Osteocyte (in vitro differentiated cells): ENCODE measurements around the gene SLC25A5. TPM values are rescaled to one million over a fixed set of nuclear protein-coding genes. Genes with fewer than 3 reads are reported as not detected.

Experiments used
- DNase-seq: peaks from one replicate; pipeline ENCODE4 v3.0.0; 2021; ENCODE audit warnings: mixed read lengths; ENCODE audit not compliant: unreplicated experiment; ENCODE audit errors: extremely low spot score
- H3K27ac Mint-ChIP-seq: one replicate; pipeline ENCODE4 v1.8.0; 2021; ENCODE audit warnings: mild to moderate bottlenecking, mixed read lengths; ENCODE audit not compliant: unreplicated experiment
- H3K27me3 Mint-ChIP-seq: one replicate; pipeline ENCODE4 v1.8.0; 2021; ENCODE audit warnings: mixed read lengths; ENCODE audit not compliant: unreplicated experiment
- H3K36me3 Mint-ChIP-seq: one replicate; pipeline ENCODE4 v1.8.0; 2021; ENCODE audit warnings: mixed read lengths; ENCODE audit not compliant: unreplicated experiment
- H3K4me1 Mint-ChIP-seq: one replicate; pipeline ENCODE4 v1.8.0; 2021; ENCODE audit warnings: mixed read lengths; ENCODE audit not compliant: unreplicated experiment
- H3K4me3 Mint-ChIP-seq: one replicate; pipeline ENCODE4 v1.8.0; 2021; ENCODE audit warnings: mild to moderate bottlenecking, moderate library complexity, mixed read lengths; ENCODE audit not compliant: unreplicated experiment
- H3K9me3 Mint-ChIP-seq: one replicate; pipeline ENCODE4 v1.8.0; 2021; ENCODE audit warnings: mixed read lengths; ENCODE audit not compliant: unreplicated experiment
- total RNA-seq: library from RNA; stranded (reverse); gene quantifications from 2 replicates; pipeline ENCODE4 v1.2.1, GENCODE V29; 2021
- TF ChIP-seq, protein P1 (sequence below): fragments of 200-600 bp; sonication (generic); IDR thresholded peaks from 2 replicates; pipeline ENCODE4 v1.5.0; 2021; ENCODE audit warnings: antibody characterized with exemption, mild to moderate bottlenecking, moderate library complexity

Gene SLC25A5
- total RNA-seq, 1 donor from 2014 or later, result 245 TPM

DNA sequence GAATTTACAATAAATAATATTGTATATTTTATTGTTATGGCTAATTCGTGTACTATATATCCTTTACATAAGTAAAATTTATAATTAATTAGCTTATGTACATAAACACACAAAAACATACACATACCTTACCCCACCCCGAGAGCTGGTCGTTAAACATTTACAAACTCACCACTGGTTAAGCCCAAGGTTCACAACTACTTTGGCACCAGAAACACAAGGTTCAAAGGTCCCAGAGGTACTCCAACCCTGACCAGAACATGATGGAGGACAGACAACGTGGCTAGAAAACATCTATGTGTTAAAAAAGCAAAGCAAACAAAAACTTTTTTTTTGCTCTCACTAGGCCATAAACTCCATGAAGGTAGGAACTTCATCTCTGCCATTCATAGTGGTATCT is 37.7 kb downstream of the SLC25A5 start:
- no peak for DNase-seq
- Mint-ChIP-seq H3K4me3 (no peak overlapping the region), H3K36me3 (no peaks in the 10 kb centered on the region), H3K27ac (no peak overlapping the region), H3K4me1 (peaks cover 37% of the 10 kb centered on the region), H3K9me3 (peaks cover 5% of the 10 kb centered on the region), H3K27me3 (no peaks in the 10 kb centered on the region)
- TF ChIP-seq, protein P1, sequence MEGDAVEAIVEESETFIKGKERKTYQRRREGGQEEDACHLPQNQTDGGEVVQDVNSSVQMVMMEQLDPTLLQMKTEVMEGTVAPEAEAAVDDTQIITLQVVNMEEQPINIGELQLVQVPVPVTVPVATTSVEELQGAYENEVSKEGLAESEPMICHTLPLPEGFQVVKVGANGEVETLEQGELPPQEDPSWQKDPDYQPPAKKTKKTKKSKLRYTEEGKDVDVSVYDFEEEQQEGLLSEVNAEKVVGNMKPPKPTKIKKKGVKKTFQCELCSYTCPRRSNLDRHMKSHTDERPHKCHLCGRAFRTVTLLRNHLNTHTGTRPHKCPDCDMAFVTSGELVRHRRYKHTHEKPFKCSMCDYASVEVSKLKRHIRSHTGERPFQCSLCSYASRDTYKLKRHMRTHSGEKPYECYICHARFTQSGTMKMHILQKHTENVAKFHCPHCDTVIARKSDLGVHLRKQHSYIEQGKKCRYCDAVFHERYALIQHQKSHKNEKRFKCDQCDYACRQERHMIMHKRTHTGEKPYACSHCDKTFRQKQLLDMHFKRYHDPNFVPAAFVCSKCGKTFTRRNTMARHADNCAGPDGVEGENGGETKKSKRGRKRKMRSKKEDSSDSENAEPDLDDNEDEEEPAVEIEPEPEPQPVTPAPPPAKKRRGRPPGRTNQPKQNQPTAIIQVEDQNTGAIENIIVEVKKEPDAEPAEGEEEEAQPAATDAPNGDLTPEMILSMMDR, result no peak

DNA sequence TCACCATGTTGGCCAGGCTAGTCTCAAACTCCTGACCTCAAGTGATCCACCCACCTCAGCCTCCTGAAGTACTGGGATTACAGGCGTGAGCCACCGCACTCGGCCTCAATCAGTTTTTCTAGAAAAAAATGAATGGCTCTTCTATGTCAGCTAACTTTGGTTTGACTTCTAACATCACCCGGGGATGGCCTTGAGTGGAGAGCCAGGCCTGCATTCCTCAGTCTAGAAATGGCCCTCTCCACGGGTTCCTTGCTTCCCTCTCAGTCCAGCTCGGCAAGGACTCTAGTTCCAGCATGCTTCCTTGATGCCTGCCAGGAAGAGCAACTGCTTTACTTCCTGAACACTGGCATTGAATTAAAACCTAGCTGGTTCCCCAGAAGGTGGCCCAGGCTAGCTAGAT is 39.0 kb downstream of the SLC25A5 start:
- Mint-ChIP-seq H3K27me3 (no peaks in the 10 kb centered on the region), H3K27ac (no peak overlapping the region), H3K4me1 (peaks cover 32% of the 10 kb centered on the region), H3K9me3 (peaks cover 5% of the 10 kb centered on the region), H3K4me3 (no peak overlapping the region), H3K36me3 (no peaks in the 10 kb centered on the region)
- no peak for DNase-seq
- TF ChIP-seq, protein P1, result no peak

DNA sequence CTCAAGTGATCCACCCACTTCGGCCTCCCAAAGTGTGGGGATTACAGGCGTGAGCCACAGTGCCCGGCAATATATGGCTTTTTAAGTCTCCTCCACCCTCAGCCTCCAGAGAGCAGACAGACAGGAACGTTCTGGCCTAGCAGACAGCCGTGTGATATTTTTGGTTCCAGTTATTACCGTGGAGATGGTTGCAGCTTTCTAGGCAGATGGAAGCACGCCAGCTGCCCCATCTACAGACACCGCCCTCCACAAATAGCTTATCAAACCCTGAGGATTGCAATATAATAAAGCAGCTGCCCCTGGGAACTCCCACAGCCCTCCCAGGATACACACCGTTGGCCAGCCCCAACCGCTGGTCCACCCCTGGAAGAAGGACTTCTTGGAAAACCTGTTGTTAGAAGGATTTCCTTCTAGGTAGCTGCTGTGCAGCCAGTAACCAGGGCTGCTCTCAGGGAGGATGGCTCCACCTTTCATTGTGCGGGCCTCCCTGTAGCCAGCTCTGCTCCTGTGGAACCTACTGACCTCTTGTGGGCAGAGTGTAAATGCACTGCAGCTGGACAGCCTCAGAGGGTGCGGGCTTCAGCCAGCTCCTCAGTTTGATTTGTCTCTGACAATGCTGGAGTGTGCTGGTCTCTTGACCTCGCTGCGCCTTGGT is 44.0 kb downstream of the SLC25A5 start:
- no peak for DNase-seq
- H3K36me3 Mint-ChIP-seq, result no peaks in the 10 kb centered on the region
- TF ChIP-seq, protein P1, result peak; percentile 74
- H3K27me3 Mint-ChIP-seq, result no peaks in the 10 kb centered on the region
- peaks cover 16% of the 10 kb centered on the region for H3K4me1 Mint-ChIP-seq
- H3K4me3 Mint-ChIP-seq, result no peak overlapping the region
- H3K9me3 Mint-ChIP-seq, result peaks cover 5% of the 10 kb centered on the region
- no peak overlapping the region for H3K27ac Mint-ChIP-seq

DNA sequence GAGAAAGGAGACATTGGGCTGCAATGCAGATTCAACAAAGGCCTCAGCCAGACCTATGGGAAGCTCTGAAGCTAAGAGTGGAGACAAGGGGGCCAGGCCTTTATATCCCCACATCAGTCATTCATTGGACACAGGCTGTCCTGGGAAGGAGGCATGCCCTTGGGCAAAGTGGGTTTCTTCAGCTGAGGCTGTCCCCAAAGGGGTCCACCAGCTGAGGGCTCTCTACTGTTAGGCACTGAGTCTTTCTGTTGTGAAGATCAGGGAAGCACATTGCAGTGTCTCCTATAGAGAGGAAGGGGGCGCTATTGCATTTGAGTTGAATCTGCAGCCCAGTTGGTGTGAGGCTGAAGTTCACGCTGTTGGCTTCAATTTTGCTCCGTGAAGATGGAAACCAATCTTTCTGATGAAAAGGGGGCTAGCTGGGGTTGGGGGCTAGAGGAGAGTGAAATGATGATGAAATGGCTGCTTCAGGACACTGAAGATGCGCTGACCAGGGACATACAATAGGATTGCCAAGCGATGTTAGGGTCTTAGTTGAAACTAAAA is 48.0 kb downstream of the SLC25A5 start:
- H3K4me3 Mint-ChIP-seq, result no peak overlapping the region
- no peak for DNase-seq
- no peaks in the 10 kb centered on the region for H3K9me3 Mint-ChIP-seq
- H3K27ac Mint-ChIP-seq, result no peak overlapping the region
- H3K36me3 Mint-ChIP-seq, result no peaks in the 10 kb centered on the region
- TF ChIP-seq, protein P1, result peak; percentile 69
- H3K4me1 Mint-ChIP-seq, result peaks cover 6% of the 10 kb centered on the region
- H3K27me3 Mint-ChIP-seq, result no peaks in the 10 kb centered on the region

DNA sequence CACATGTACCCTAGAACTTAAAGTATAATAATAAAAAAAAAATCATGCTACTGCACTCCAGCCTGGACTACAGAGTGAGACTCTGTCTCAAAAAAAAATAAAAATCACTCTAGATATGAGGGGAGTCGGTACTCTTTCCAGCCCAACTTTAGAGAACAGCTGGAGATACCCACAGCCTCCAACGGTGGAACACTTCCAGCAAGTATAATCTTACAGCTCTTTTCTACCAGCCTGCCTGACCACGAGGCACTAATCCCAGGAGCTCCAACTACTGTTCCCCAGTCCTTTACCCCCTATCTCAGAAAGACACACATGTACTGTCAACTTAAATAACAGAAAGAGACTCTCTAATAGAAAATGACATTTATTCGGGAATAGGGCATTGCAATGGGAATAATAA is 50.1 kb downstream of the SLC25A5 start:
- TF ChIP-seq, protein P1, result no peak
- Mint-ChIP-seq H3K4me1 (peaks cover 2% of the 10 kb centered on the region), H3K27me3 (no peaks in the 10 kb centered on the region), H3K4me3 (no peak overlapping the region), H3K9me3 (no peaks in the 10 kb centered on the region), H3K36me3 (no peaks in the 10 kb centered on the region), H3K27ac (no peak overlapping the region)
- DNase-seq, result no peak

Other genes with a start within 250 kb of the SLC25A5 start
- 61.9 and 66.9 TPM in 2 replicates for gene PGRMC1, start 232.2 kb upstream of the SLC25A5 start, total RNA-seq
- gene SLC25A43, start 69.1 kb upstream of the SLC25A5 start, total RNA-seq, result 10.8 and 13.9 TPM in 2 replicates
- gene STEEP1, start 97.0 kb downstream of the SLC25A5 start, total RNA-seq, result 26.0 and 26.2 TPM in 2 replicates
- 66.5 and 68.2 TPM in 2 replicates for gene UBE2A, start 106.1 kb downstream of the SLC25A5 start, total RNA-seq
- 10.3 and 10.6 TPM in 2 replicates for gene NKRF, start 138.0 kb downstream of the SLC25A5 start, total RNA-seq
- gene SEPTIN6, start 224.7 kb downstream of the SLC25A5 start, total RNA-seq, result 53.8 and 56.2 TPM in 2 replicates